OCI-LY7 (cell line): Measurements from ENCODE around the gene NUDT22.

Experiments
- EZH2phosphoT487 ChIP-seq: fragments of 200-600 bp; sonication (generic); IDR thresholded peaks from 2 replicates; pipeline ENCODE4 v1.6.1; 2018; ENCODE audit warnings: low read depth, borderline replicate concordance, mild to moderate bottlenecking, mixed run types, antibody characterized with exemption, low read length, moderate library complexity, mixed read lengths
- TF ChIP-seq, protein P1 (sequence below): fragments of 200-600 bp; sonication (generic); conservative IDR thresholded peaks from 2 replicates; pipeline ENCODE4 v1.5.1; 2014; ENCODE audit warnings: mild to moderate bottlenecking, antibody characterized with exemption, low read length, moderate library complexity, mixed read lengths

DNA sequence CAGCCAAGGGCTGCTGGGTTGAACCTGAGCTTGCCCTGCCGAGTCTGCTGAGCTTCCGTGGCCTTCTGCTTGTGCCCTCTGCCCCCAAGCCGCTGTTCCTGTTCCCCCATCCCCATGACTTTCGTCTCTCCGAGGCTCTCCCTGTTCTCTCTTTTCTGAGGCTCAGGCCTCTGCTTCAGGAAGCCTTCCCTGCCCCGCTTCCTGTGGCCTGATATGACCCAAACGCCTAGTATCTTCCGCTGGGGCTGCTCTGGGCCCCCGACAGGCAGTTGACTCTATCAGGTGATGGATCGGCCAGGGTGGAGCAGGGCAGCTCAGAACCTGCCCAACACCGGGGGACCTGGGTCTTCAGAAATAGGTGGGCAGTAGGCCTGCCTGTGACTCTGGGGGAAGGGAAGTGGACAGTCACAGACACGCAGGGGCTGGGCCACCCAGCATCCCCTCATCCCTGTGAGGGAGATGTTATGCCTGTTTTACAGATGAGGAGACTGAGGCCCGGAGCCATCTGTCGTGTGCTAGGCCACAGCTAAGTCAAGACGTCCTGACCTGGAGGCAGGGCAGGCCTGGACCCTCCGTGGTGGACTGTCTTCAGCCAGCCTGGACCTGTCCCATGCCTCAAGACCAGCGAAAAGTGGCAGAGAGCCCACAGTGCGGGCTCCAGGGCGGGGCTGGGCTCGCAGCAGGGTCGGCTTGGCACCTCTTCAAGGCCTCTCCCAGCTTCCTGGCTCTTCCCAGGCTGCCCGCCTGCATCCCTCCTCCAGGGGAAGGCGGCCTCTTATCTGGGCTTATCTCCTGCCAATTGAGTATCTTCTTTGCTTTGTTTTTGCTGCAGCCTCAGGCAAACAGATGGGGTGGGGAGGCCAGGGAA is 42.2 kb downstream of the NUDT22 start:
- TF ChIP-seq, protein P1, sequence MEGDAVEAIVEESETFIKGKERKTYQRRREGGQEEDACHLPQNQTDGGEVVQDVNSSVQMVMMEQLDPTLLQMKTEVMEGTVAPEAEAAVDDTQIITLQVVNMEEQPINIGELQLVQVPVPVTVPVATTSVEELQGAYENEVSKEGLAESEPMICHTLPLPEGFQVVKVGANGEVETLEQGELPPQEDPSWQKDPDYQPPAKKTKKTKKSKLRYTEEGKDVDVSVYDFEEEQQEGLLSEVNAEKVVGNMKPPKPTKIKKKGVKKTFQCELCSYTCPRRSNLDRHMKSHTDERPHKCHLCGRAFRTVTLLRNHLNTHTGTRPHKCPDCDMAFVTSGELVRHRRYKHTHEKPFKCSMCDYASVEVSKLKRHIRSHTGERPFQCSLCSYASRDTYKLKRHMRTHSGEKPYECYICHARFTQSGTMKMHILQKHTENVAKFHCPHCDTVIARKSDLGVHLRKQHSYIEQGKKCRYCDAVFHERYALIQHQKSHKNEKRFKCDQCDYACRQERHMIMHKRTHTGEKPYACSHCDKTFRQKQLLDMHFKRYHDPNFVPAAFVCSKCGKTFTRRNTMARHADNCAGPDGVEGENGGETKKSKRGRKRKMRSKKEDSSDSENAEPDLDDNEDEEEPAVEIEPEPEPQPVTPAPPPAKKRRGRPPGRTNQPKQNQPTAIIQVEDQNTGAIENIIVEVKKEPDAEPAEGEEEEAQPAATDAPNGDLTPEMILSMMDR: no peak
- no peak for TF ChIP-seq EZH2phosphoT487
